HG03139 (cell line): Measurements from ENCODE around the gene RNF135.
"Not testable (repeated sequence)": the region's sequence is repeated elsewhere in the genome, so short reads cannot be mapped to it uniquely, and the experiment has no call there.

Experiments used
- ATAC-seq: cut with Tn5 transposase; IDR thresholded peaks from one replicate; pipeline ENCODE4 v1.9.1; 2021; ENCODE audit not compliant: unreplicated experiment

The RNF135 gene

DNA sequence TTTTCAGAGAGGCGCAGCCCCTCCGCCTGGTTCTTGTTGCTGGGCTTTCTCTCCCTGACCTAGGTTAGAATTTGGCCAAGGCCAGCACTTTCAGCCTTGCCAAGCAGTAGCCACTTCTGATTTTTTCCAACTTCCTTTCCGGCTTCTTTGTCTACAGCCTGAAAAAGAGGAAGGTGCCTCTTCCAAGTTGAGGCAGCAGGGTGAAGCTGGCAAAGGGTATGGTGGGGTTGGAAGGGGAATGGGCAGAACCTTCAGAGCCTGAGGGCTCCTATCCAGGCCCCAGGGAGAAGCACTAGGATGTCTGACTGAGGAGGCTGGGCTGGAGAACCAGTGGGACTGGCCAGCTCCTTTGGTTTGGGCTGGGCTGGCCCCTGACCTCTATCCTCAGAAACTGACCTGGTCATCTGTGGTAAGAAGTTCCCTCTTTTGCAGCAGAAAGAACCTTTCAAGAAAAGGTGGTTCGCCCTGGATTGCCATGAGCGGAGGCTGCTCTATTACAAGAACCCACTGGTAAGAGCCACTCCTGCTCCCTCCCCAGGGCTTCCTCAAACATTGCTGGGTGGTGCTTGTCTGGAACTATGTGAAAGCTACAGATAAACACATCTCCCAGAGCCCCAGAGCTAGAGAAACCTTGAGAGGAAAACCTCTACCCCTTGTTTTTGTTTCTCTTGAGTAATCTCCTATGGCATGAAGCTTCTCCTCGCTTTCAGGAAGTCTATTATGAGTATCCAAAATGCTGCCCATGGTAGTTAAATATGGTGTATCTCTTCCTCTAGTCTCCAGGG is 16.6 kb upstream of the RNF135 start:
- no peak for ATAC-seq

DNA sequence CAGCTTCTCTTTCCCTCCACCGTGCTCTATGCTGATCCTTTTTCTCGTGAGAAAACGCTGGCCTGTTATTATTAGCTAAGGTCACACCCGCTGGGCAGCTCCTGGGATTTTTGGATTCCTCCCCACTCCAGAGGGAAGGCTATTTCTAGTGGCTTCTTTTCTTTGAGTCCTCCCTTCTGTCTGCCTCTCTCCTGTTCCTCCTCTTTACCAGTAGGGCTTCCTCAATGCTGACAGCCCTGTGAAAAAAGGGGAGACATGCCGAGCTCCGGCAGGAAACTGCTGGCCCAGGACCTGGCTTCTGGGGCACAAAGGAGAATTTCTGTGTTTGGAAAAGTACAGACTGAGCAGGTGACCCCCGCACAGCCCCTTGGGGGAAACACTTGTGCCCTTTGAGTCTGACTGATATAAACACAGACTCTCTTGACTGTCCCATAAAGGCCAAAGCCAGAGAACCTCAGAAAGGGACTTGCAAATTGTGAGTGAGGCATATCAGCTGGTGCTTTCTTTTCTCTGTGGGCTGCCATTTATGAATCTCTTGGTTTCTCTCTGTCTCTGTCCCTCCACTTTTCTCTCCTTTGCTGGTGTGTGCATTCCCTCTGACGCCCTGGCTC is 14.0 kb upstream of the RNF135 start:
- no peak for ATAC-seq

DNA sequence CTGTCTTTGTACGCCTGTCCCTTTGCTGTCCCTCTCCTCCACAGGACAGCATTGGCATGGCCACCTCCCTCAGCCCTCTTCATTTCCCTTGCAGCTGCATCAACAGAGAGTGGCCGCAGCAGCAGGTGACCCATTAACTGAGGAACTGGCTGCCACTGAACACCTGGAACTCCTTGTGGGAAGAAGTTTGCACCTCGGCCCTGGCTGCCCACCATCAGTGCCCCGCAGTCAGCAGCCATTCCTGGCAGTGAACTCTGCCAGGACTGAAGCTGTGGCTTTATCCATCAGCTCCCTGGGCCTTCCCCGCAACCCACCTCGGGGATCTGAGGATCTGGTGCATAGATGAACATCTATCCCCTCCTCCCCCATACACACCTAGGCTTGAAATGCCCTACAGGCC is 13.1 kb upstream of the RNF135 start:
- ATAC-seq = no peak

DNA sequence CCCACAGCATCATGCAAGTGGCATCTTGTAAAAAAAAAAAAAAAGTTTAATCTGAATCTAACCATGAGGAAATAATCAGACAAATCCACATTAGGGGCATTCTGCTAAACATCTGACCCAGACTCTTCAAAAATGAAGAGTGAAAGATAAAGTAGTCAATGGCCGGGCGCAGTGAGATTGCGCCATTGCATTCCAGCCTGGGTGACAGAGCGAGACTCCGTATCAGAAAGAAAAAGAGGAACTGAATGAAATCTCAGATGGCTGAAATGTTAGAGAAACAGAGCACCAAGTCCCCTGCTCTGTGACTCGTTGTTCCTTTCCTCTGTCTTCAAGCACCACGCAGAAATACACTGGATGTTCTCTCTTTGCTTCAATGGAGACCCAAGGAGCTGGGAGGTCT is 12.7 kb upstream of the RNF135 start:
- no peak for ATAC-seq

DNA sequence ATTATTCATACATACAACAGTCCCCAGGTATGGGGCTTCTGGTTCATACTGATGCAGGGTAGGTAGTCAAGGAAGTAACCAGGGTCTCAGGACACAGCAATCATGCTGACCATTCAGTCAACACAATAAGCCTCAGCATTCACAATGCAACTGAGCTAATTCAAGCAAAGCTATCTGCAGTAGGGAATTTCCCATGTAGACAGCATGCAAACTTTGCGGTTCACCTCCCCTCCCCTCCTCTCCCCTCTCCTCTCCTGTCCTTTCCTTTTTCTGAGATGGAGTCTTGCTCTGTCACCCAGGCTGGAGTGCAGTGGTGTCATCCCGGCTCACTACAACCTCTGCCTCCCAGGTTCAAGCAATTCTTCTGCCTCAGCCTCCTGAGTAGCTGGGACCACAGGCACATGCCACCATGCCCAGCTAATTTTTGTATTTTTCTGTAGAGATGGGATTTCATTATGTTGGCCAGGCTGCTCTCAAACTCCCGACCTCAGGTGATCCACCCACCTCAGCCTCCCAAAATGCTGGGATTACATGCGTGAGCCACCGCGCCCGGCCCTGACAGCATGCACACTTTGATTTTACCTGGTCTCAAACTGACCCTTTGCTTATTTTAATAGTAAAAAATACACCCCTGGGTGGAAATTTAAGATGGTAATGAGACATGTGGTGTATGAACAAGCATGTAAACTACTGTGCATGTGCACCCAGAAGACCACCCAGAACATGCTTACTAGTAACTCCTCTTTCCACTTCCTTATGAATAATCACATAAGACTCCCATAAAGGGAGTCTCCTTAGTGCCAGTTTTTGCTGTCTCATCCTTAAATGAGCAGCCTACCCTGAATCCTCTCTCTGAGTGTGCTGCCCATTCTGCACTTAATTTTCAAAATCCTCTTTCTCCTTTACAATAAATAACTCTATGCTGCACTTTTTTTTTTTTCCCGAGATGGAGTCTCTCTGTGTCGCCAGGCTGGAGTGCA is 9.3 kb upstream of the RNF135 start:
- ATAC-seq = peak; percentile 52

DNA sequence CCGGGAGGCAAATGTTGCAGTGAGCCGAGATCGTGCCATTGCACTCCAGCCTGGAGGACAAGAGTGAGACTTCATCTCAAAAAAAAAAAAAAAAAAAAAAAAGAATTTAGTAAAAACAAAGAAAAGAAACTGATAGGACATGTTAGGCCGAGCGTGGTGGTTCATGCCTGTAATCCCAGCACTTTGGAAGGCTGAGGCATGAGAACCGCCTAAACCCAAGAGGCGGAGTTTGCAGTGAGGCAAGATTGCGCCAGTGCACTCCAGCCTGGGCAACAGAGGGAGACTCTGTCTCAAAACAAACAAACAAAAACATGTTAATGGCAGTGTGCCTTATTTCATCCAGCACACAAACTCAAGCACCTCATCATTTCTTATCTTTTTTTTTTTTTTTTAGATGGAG is 6.5 kb upstream of the RNF135 start:
- not testable (repeated sequence) for ATAC-seq

DNA sequence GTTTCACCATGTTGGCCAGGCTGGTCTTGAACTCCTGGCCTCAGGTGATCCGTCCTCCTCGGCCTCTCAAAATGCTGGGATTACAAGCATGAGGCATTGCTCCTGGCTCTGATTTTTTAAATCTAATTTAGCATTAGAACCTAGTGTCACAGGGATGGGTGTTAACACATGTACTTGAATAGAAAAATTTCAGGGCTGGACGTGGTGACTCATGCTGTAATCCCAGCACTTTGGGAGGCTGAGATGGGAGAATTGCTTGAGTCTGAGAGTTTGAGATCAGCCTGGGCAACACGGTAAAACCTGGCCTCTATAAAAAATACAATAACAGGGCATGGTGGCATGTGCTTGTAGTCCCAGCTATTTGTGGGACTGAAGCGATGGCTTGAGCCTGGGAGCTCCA is 6.0 kb upstream of the RNF135 start:
- no peak for ATAC-seq

DNA sequence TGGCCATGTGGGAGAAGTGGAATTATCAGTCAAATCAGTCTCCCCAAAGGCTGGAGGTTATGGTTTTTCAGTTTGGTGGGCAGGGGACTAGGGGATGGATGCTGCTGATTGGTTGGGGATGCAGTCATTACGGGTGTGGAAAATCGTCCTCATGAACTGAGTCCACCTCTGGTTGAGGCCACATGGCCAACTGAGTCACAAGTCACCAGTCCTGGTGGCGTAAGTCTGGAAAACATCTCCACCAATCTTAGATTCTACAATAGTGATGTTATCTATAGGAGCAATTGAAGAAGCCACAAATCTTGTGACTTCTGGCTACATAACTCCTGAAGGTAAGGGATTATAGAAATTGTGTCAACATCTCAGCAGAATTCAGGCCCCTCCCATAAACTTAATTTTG is 5.2 kb upstream of the RNF135 start:
- ATAC-seq = no peak

DNA sequence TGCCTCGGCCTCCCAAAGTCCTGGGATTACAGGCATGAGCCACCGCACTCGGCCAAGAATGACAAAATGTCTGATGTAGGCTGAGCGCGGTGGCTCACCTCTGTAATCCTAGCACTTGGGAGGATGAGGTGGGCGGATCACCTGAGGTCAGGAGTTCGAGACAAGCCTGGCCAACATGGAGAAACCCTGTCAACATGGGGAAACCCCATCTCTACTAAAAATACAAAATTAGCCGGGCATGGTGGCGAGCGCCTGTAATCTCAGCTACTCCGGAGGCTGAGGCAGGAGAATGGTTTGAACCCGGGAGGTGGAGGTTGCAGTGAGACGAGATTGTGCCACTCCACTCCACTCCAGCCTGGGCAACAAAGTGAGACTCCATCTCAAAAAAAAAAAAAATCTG is 2.9 kb upstream of the RNF135 start:
- not testable (repeated sequence) for ATAC-seq

DNA sequence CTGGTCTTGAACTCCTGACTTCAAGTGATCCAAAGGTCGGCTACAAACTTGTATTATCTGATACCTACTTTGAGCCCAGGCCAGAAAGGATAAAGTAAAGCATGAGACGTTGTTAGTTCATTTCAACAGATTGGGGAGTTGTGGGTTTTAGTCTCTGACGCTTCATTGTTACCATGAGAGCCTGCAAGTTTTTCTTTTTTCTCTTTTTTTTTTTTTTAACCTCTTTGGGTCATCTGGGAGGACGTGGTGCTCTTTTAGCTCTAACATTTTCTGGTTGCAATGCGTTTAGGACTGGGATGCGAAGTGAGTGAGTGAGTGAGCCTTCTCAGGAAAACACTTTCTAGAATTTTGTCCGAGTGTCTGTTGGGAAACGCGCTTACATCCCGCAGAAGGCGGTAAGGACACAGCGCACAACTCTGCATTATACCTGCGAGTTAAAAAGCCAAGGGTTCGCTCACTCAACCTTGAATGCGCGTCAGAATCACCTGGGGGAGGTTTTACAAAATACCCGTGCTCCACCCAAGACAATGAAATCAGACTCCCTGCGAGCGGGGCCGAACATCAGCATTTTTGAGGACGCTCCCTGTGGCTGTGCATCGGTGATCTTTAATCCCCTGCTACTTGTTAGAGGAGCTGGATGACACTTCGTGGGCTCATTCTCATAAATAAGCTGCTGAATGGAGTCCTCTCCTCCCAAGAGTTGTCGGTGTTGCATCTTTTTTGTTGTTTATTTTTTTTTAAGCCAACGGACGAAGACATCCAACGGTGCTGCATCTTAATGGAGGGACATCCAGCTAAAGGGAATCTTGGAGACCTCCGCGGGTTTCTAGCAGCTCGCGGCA is 629 bp upstream of the RNF135 start:
- no peak for ATAC-seq

DNA sequence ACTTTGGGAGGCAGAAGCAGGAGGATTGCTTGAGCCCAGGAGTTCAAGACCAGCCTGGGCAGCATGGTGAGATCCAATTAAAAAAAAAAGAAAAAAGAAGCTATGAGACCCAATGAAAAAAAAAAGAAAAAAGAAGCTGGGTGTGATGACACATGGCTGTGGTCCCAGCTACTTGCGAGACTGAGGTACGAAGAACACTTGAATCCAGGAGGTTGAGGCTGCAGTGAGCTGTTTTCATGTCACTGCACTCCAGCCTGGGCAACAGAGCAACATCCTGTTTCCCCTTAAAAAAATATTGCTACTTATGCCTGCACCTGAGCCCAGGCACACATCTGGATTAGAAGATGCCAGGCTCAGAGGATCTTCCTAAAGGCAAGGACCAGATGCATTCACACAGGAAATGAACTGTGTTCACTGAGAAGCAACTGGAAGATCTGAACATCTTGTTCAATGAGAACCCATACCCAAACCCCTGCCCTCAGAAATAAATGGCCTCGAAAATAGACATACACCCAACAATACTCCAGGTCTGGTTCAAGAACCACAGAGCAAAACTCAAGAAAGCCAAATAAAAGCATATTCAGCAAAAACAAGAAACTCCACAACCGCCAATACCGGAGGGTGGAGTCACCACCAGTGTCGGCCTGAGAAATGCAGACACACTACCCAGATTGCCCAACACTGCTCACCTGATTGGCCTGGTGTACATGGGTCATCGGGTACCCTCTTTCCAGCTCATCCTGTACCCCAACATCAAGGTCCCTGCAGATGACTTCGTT is 4.4 kb downstream of the RNF135 start:
- ATAC-seq = no peak

DNA sequence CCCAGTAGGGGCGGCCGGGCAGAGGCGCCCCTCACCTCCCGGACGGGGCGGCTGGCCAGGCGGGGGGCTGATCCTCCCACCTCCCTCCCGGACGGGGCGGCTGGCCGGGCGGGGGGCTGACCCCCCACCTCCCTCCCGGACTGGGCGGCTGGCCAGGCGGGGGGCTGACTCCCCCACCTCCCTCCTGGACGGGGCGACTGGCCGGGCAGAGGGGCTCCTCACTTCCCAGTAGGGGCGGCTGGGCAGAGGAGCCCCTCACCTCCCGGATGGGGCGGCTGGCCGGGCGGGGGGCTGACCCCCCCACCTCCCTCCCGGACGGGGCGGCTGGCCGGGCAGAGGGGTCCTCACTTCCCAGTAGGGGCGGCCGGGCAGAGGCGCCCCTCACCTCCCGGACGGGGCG is 9.1 kb downstream of the RNF135 start:
- not testable (repeated sequence) for ATAC-seq

DNA sequence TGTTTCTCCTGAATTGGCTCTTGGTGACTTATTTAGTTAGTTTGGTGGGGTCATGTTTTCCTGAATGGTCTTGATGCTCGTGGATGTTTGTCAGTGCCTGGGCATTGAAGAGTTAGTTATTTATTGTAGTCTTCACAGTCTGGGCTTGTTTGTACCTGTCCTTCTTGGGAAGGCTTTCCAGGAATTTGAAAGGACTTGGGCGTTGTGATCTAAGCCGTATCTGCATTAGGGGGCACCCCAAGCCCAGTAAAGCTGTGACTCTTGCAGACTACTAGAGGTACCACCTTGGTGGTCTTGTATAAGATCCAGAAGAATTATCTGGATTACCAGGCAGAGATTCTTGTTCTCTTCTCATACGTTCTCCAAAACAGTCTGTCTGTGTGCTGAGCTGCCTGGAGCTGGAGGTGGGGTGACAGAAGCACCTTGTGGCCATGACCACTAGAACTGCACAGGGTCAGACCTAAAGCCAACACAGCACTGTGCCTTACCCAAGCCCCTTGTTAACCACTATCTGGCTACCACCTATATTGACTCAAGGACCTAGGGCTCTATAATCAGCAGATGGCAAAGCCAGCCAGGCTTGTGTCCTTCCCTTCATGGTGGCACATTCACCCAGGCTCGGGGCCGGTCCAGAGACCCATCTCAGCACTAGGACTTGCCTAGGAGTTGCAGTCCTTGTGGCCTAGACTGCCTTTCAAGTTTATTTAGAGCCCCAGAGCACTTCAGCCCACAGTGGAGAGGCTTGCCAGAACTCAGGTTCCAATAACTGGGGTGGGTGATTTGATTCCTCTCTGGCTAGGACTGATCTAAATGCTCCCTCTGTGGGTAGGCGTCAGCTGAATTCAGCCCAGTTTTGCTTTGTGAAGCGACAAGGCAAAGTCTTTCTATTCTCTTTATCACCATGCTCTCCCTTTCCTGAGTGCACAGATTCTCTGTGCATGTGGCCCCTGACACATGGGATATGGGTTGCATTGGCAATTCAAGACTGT is 11.0 kb downstream of the RNF135 start:
- ATAC-seq = no peak

DNA sequence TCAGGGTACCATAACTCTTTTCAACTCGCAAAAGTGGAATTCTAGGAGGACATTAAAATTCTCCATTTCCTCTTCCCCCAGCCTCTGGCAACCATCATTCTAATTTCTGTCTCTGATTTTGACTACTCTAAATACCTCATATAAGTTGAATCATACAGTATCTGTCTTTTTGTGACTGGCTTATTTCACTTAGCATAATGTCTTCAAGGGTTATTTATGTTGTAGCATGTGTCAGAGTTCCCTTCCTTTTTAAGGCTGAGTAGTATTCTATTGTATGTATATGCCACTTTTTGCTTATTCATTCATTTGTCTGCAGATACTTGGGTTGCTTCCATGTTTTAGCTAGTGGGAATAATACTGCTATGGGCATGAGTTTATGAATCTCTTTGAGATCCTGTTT is 12.0 kb downstream of the RNF135 start:
- no peak for ATAC-seq

DNA sequence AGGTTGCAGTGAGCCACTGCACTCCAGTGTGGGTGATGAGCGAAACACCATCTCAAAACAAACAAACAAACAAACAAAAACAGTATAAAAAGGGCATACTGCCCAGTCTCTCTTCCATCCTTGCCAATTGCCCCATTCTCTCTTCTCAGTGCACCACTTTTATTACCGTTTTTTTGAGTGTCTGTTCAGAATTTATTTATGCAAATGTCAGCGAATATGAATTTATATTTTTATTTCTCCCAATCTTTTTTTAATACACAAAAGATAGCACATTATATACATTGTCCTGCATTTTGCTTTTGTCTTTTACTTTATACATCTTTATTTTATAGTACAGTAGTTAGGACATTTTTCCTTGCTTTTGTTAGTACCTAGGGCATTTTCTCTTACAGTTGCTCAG is 19.6 kb downstream of the RNF135 start:
- ATAC-seq = no peak

DNA sequence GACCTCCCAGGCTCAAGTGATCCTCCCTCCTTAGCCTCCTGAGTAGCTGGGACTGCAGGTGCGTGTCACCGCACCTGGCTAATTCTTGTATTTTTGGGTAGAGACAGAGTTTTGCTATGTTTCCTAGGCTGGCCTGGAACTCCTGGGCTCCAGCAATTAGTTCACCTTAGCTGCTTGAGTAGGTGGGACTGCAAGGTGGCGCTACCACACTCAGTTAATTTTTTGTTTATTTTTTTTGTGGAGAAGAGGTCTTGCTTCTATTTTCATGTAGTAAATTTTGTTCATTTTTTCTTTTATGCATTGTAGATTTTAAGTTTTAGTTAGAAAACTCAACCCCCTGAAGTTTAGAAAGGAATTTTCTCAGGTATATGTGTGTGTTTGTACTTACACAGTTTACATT is 21.7 kb downstream of the RNF135 start:
- no peak for ATAC-seq

DNA sequence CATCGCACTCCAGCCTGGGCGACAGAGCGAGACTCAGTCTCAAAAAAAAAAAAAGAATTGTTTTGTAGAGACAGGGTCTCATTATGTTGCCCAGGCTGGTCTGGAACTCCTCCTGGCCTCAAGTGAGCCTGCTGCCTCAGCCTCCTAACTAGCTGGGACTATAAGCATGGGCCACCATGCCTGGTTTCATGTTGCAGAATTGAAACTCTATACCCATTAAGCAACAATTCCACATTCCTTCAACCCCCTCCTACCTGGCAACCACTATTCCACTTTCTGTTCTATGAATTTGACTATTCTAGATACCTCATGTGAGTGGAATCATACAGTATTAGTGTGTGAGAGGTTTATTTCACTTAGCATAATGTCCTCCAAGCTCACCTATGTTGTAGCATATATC is 24.5 kb downstream of the RNF135 start:
- no peak for ATAC-seq

DNA sequence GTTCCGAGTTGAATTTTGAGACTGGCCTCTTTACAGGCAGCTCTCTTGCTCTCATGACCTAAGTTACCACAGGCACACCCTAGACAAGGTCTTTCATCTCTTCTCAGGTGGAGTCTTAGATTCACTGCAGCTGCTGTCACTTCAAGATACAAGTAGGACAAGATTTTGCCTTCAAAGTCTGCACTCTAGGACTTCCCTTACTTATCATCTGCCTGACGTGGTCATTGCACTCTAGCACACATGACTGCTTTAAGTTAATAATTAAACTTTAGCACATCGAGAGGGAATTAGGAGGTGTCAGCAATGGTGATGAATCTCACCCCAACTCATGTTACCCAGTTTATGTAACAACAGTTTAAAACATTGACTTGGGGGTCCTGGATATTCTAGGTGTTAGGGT is 25.6 kb downstream of the RNF135 start:
- no peak for ATAC-seq

DNA sequence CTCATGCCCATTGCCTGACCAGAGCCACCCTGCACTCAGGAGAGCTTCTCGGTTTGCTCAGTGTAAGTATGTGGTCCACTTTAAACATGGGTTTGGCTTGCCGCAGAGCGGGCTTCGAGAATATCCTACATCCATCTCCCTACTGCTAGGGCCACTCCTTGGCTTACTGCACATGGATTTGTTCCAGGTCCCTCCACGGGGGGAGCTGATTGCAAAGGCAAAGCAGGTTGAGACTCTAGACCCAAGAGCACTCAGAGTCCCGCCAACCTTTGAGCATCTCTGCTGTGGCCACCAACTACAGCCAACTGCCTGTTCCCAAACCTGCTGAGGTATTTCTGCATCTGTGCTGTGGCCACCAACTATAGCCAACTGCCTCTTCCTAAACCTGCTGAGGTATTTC is 26.4 kb downstream of the RNF135 start:
- ATAC-seq = no peak
